Left ventricle myocardium inferior (tissue), 1 donor: ENCODE measurements around the gene TEX36. TPM values are rescaled to one million over a fixed set of nuclear protein-coding genes. Genes with fewer than 3 reads are reported as not detected.

ENCODE experiments used
- DNase-seq: peaks from one replicate; pipeline ENCODE4 v3.0.0-alpha.2; 2020
- H3K27ac ChIP-seq: fragments of 200-600 bp; replicated peaks from 2 replicates; pipeline ENCODE4 v1.8.0; 2021
- H3K27me3 ChIP-seq: fragments of 200-600 bp; 2 replicates; pipeline ENCODE4 v1.8.0; 2021; ENCODE audit warnings: low read depth
- H3K36me3 ChIP-seq: fragments of 200-600 bp; 2 replicates; pipeline ENCODE4 v1.8.0; 2021
- H3K4me1 ChIP-seq: fragments of 200-600 bp; 2 replicates; pipeline ENCODE4 v1.8.0; 2021
- H3K4me3 ChIP-seq: fragments of 200-600 bp; 2 replicates; pipeline ENCODE4 v1.8.0; 2021; ENCODE audit warnings: mild to moderate bottlenecking, moderate library complexity
- H3K9me3 ChIP-seq: fragments of 200-600 bp; replicated peaks from 2 replicates; pipeline ENCODE4 v1.8.0; 2021
- intact Hi-C: fragments of 100-400 bp; cut with micrococcal nuclease; formaldehyde crosslinking; loops from one replicate; pipeline ENCODE4 v1.11.0; 2022
- long read RNA-seq: library from polyadenylated mRNA; unstranded; transcript quantifications from one replicate; pipeline ENCODE4 v2.0.0, GENCODE V29; 2021
- total RNA-seq: library from RNA; stranded (reverse); fragmentation: NEBNext Ultra II Directional; extraction: Animal tissue kit (Norgen Biotek cat#: 25700); gene quantifications from one replicate; pipeline ENCODE4 v1.2.1, GENCODE V29; 2021
- TF ChIP-seq, protein P1 (sequence below): fragments of 200-600 bp; IDR thresholded peaks from 2 replicates; pipeline ENCODE4 v1.8.0; 2021; ENCODE audit warnings: antibody characterized with exemption, mild to moderate bottlenecking, borderline replicate concordance
- donor health status: DM: no; HTN: yes; CAD: no; lungs with severe emphysema.

TEX36 gene
- not detected for total RNA-seq
- long read RNA-seq, result 0 reads

- no peak within 1 kb of the TSS for H3K27ac ChIP-seq
- H3K4me3 ChIP-seq, result no peak within 1 kb of the TSS
- intact Hi-C loops, result no loop called here
- no peaks in the 10 kb centered on the region for H3K4me1 ChIP-seq
- DNase-seq, result no peak
- H3K27me3 ChIP-seq, result peaks cover 51% of the 10 kb centered on the region
- no peaks in the 10 kb centered on the region for H3K36me3 ChIP-seq
- peaks cover 4% of the 10 kb centered on the region for H3K9me3 ChIP-seq
- TF ChIP-seq, protein P1, sequence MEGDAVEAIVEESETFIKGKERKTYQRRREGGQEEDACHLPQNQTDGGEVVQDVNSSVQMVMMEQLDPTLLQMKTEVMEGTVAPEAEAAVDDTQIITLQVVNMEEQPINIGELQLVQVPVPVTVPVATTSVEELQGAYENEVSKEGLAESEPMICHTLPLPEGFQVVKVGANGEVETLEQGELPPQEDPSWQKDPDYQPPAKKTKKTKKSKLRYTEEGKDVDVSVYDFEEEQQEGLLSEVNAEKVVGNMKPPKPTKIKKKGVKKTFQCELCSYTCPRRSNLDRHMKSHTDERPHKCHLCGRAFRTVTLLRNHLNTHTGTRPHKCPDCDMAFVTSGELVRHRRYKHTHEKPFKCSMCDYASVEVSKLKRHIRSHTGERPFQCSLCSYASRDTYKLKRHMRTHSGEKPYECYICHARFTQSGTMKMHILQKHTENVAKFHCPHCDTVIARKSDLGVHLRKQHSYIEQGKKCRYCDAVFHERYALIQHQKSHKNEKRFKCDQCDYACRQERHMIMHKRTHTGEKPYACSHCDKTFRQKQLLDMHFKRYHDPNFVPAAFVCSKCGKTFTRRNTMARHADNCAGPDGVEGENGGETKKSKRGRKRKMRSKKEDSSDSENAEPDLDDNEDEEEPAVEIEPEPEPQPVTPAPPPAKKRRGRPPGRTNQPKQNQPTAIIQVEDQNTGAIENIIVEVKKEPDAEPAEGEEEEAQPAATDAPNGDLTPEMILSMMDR, result no peak
Measured at GRCh38 chr10:125683063-125683462, at the start of gene TEX36. TEX36 (minus strand) TSS chr10:125683163; CDS start chr10:125682989, 174 bp downstream.

DNA sequence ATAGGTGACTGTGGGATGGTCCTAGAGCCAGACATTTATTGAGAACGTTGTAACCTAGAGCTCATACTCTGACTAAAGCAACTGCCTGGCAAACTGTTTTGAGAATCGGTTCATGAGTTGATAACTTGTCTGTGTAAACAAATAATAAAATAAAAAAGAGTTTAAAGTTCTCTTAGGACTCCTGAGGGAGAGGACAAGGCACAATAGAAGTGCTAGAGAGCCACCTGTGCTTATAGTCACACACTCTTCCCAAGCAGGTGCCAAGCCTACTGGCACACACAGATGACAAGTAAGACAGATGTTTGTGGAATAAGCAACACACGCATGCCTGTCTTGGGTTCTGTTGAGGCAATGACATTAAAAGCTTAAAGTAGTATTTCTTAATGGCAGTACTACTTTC is 44.5 kb upstream of the TEX36 start:
- TF ChIP-seq, protein P1, result no peak
- intact Hi-C loops, result no loop called here
- no peaks in the 10 kb centered on the region for H3K9me3 ChIP-seq
- H3K4me3 ChIP-seq, result no peak overlapping the region
- H3K27me3 ChIP-seq, result no peaks in the 10 kb centered on the region
- DNase-seq, result no peak
- H3K4me1 ChIP-seq, result peaks cover 21% of the 10 kb centered on the region
- no peak overlapping the region for H3K27ac ChIP-seq
- peaks cover 99% of the 10 kb centered on the region for H3K36me3 ChIP-seq

DNA sequence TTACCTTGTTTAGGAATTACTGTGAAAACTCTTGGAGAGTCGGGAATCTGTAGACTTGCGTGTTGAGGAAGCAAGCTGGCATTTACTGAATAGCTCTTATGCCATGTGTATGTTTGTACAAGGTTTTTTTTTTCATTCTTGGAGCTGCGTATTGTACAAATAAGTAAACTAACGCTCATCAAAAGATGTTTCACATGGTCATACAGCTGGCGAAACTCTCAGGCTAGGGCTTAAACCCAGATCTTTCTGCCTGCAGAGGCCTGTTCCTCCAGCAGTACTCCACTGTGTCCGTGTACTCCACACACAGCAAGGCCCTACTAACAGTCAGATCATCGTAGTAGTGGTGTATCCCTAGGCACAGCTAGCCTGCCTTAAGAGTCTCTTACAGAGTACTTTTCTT is 44.0 kb upstream of the TEX36 start:
- TF ChIP-seq, protein P1, result no peak
- intact Hi-C loops, result no loop called here
- Histone ChIP-seq H3K4me1 (peaks cover 16% of the 10 kb centered on the region), H3K4me3 (no peak overlapping the region), H3K9me3 (no peaks in the 10 kb centered on the region), H3K27me3 (no peaks in the 10 kb centered on the region), H3K36me3 (peaks cover 99% of the 10 kb centered on the region), H3K27ac (no peak overlapping the region)
- no peak for DNase-seq

DNA sequence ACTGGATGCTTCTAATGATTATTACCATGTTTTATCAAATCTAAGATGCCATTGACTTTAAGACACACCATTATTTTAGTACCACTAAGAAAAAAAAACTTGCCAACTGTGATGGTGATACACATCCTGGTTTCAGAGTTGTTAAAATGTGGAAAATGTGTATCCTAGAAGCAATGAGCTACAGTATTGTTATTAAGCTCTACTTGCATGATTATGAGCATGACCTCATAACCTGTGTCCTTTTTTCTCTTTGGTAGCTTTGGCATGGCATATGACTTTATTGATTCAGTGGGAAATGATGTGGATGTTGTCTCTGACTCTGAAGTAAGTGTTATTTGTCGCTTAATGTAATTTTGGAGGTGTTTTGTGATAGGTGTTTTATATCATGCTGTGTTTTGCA is 39.8 kb upstream of the TEX36 start:
- peaks cover 68% of the 10 kb centered on the region for H3K36me3 ChIP-seq
- TF ChIP-seq, protein P1, result no peak
- DNase-seq, result no peak
- H3K27ac ChIP-seq, result no peak overlapping the region
- no peaks in the 10 kb centered on the region for H3K27me3 ChIP-seq
- H3K4me3 ChIP-seq, result no peak overlapping the region
- intact Hi-C loops, result no loop called here
- no peaks in the 10 kb centered on the region for H3K9me3 ChIP-seq
- H3K4me1 ChIP-seq, result peaks cover 27% of the 10 kb centered on the region

DNA sequence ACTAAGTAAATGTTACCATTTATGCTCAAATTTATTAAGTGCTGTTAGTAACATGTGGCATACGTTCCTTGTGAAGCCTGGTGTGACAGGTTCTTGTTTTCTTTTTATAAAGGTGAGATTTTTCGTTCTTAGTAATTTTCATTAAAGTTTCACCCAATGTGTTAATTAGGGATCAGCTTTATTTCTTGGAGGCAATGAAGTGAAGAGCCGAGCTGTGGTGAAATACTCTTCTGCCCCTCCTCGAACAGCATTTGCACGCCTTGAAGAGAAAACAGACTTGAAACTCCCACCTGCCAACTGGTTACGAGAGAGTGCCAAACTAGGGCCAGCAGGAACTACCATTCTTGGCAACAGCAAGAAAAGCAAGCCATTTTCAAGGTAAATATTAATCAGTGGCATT is 38.1 kb upstream of the TEX36 start:
- H3K9me3 ChIP-seq, result peaks cover 4% of the 10 kb centered on the region
- no peaks in the 10 kb centered on the region for H3K27me3 ChIP-seq
- H3K4me1 ChIP-seq, result peaks cover 27% of the 10 kb centered on the region
- DNase-seq, result no peak
- H3K27ac ChIP-seq, result no peak overlapping the region
- TF ChIP-seq, protein P1, result no peak
- H3K36me3 ChIP-seq, result peaks cover 50% of the 10 kb centered on the region
- intact Hi-C loops, result no loop called here
- no peak overlapping the region for H3K4me3 ChIP-seq

- Histone ChIP-seq H3K27me3 (no peaks in the 10 kb centered on the region), H3K36me3 (peaks cover 40% of the 10 kb centered on the region), H3K4me3 (peak overlapping the region; percentile 88), H3K9me3 (peaks cover 12% of the 10 kb centered on the region), H3K27ac (peak overlapping the region; percentile 88), H3K4me1 (peaks cover 27% of the 10 kb centered on the region)
- intact Hi-C loops, result no loop called here
- no peak for DNase-seq
- TF ChIP-seq, protein P1, result no peak
Measured at GRCh38 chr10:125720002-125720382, 37.0 kb upstream of the TEX36 start.
